ENCODE results near the gene PPP2R1B.

Gene PPP2R1B

DNA sequence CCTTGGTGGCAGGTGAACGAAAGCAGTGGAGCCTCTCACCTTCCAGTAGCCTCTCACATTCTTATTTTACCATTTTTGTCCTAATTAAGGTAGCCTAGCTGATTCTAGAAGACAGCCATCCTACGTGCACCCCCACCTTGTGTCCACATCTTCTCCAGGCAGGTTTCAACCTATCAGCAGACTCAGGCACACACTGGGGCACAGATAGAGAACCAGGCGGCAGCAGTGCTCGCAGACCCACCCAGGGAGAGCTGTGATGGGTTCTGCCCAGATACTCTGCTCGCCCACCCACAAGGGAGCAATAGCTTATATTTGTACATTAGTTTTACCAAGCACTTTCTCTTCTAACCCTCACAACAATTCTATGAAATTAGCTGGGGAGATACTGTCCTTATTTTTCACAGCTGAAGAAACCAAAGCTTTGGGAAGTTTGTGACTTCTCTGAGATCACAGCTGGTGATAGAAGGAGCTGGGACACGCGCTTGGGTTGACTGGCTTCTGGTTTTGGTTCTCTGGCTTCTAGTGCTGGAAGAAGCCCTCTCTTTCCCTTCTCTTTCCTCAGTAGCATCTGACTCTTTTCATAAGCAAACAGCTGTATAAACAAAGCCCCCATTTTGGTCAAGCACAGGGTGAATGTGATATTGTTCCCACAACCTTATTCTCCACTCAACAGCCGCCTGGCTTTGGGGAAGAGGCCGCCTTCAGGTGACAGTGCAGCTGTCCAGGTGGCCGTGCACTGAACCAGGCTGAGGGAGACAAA is 36.9 kb downstream of the PPP2R1B start:
- Histone ChIP-seq H3K4me1 (ENCODE audit: control insufficient read depth in 2 of 2, insufficient read depth in 2 of 2, low read length in 2 of 2) (peaks cover 5 to 15% of the 10 kb centered on the region in 2 donors), H3K36me3 (ENCODE audit: control insufficient read depth in 2 of 2, insufficient read depth in 2 of 2, low read length in 2 of 2) (peaks cover 25 to 32% of the 10 kb centered on the region in 2 donors)

DNA sequence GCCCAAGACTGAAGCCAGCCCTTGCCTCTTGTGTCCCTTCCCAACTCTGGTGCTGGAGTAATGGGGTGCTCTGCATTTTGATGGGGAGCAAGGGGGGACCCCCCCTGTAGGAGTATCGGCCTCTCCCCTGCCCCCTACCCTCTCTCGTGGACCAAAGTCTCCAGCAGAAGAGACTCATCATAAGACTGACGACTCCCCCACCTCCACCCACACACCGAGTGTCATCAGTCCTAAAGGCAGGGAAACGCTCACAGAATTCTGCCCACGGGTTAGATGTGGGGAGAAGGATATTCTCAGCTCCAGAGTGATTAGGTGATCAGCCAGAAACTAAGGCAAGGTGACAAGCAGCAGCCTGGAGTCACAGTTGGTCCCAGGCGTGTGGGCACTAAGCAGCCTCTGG is 38.8 kb downstream of the PPP2R1B start:
- H3K27me3 ChIP-seq (ENCODE audit: control insufficient read depth in 2 of 2, insufficient read depth in 2 of 2, low read length in 2 of 2): no peaks in the 10 kb centered on the region
- peaks cover 0 to 5% of the 10 kb centered on the region in 2 donors for H3K4me1 ChIP-seq (ENCODE audit: control insufficient read depth in 2 of 2, insufficient read depth in 2 of 2, low read length in 2 of 2)
- no peak overlapping the region for H3K9ac ChIP-seq (ENCODE audit: low read depth in 1 of 2, low read length in 2 of 2)
- no peak overlapping the region for H3K27ac ChIP-seq (ENCODE audit: low read depth in 2 of 2, low read length in 2 of 2)
- H3K36me3 ChIP-seq (ENCODE audit: control insufficient read depth in 2 of 2, insufficient read depth in 2 of 2, low read length in 2 of 2): peaks cover 41 to 49% of the 10 kb centered on the region in 2 donors
- H3K9me3 ChIP-seq (ENCODE audit: control insufficient read depth in 2 of 2, low read length in 2 of 2): no peaks in the 10 kb centered on the region
- H3K4me3 ChIP-seq (ENCODE audit: low read length in 2 of 2): no peak overlapping the region

More for the DNA sequence above, 36.9 kb downstream of the PPP2R1B start:
- H3K4me3 ChIP-seq (ENCODE audit: low read length in 2 of 2): no peak overlapping the region
- H3K9me3 ChIP-seq (ENCODE audit: control insufficient read depth in 2 of 2, low read length in 2 of 2): no peaks in the 10 kb centered on the region
- no peaks in the 10 kb centered on the region for H3K27me3 ChIP-seq (ENCODE audit: control insufficient read depth in 2 of 2, insufficient read depth in 2 of 2, low read length in 2 of 2)
- peak overlapping the region in 1 of 2 donors; percentile 21 for H3K27ac ChIP-seq (ENCODE audit: low read depth in 2 of 2, low read length in 2 of 2)
- no peak overlapping the region for H3K9ac ChIP-seq (ENCODE audit: low read depth in 1 of 2, low read length in 2 of 2)

DNA sequence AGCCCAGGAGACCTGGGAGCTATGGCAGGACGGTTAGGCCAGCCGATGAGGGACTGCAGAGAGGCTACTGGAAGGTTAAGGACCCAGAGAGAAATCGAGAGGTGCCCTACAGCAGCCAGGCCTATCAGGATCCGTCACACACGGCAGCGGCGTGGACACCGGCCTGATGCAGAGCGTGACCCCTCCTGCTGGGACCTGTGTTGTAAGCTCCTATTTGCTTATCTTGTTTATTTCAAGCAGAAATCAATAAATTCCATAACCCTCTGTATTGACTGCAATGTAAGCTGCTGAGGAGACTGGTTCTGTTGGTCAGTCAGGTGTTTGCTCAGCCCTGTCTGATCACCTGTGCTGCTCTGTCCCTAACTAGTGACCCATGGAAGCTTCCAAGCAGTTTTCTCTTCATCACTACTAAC is 39.9 kb downstream of the PPP2R1B start:
- Histone ChIP-seq H3K9ac (ENCODE audit: low read depth in 1 of 2, low read length in 2 of 2) (no peak overlapping the region), H3K4me3 (ENCODE audit: low read length in 2 of 2) (no peak overlapping the region), H3K27me3 (ENCODE audit: control insufficient read depth in 2 of 2, insufficient read depth in 2 of 2, low read length in 2 of 2) (no peaks in the 10 kb centered on the region), H3K4me1 (ENCODE audit: control insufficient read depth in 2 of 2, insufficient read depth in 2 of 2, low read length in 2 of 2) (peaks cover 0 to 2% of the 10 kb centered on the region in 2 donors), H3K9me3 (ENCODE audit: control insufficient read depth in 2 of 2, low read length in 2 of 2) (no peaks in the 10 kb centered on the region), H3K36me3 (ENCODE audit: control insufficient read depth in 2 of 2, insufficient read depth in 2 of 2, low read length in 2 of 2) (peaks cover 53 to 60% of the 10 kb centered on the region in 2 donors), H3K27ac (ENCODE audit: low read depth in 2 of 2, low read length in 2 of 2) (no peak overlapping the region)

DNA sequence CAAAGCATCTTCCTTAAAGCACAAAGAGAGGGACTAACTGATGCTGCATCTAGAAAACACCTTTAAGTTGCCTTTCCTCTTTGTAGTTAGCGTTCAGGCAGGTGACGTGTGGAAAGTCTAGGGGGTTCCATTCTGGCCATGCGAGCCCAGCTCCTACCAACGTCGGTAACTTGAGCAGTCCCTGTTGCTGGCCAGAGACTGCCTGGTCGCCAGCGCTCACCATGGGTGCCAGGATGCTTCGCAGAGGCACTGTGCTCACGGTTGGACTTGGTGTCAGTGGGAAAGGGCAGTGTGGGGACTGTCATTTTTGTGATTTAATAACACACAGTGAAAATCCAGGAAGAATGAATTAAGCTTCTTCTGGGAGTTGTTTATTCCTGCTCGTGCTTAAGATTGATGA is 40.6 kb downstream of the PPP2R1B start:
- Histone ChIP-seq H3K9me3 (ENCODE audit: control insufficient read depth in 2 of 2, low read length in 2 of 2) (no peaks in the 10 kb centered on the region), H3K4me1 (ENCODE audit: control insufficient read depth in 2 of 2, insufficient read depth in 2 of 2, low read length in 2 of 2) (no peaks in the 10 kb centered on the region), H3K9ac (ENCODE audit: low read depth in 1 of 2, low read length in 2 of 2) (no peak overlapping the region), H3K27ac (ENCODE audit: low read depth in 2 of 2, low read length in 2 of 2) (no peak overlapping the region), H3K36me3 (ENCODE audit: control insufficient read depth in 2 of 2, insufficient read depth in 2 of 2, low read length in 2 of 2) (peaks cover 59 to 67% of the 10 kb centered on the region in 2 donors), H3K27me3 (ENCODE audit: control insufficient read depth in 2 of 2, insufficient read depth in 2 of 2, low read length in 2 of 2) (no peaks in the 10 kb centered on the region), H3K4me3 (ENCODE audit: low read length in 2 of 2) (no peak overlapping the region)

DNA sequence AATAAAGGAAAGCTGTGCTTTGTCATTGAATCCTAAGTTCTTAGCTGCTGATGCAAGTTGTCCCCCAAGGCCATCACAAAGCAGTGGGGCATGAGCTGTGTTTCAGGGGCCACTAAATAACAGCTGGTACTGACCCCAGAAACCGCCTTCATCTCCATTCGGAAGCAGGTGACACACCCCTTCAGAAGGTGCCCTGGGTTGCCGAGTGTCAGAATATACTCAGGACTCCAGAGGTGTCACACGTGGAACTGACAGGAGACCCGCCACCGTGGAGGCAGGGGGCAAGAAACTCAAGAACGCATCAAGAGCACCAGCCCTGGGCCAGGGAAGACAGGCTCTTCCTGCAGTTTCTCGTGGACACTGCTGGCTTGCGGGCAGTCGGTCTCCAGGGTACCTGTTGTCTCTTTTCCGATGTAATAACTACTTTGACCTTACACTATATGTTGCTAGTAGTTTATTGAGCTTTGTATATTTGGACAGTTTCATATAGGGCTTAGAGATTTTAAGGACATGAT is 41.5 kb downstream of the PPP2R1B start:
- Histone ChIP-seq H3K9ac (ENCODE audit: low read depth in 1 of 2, low read length in 2 of 2) (no peak overlapping the region), H3K4me3 (ENCODE audit: low read length in 2 of 2) (no peak overlapping the region), H3K36me3 (ENCODE audit: control insufficient read depth in 2 of 2, insufficient read depth in 2 of 2, low read length in 2 of 2) (peaks cover 68 to 76% of the 10 kb centered on the region in 2 donors), H3K27ac (ENCODE audit: low read depth in 2 of 2, low read length in 2 of 2) (no peak overlapping the region), H3K9me3 (ENCODE audit: control insufficient read depth in 2 of 2, low read length in 2 of 2) (no peaks in the 10 kb centered on the region), H3K27me3 (ENCODE audit: control insufficient read depth in 2 of 2, insufficient read depth in 2 of 2, low read length in 2 of 2) (no peaks in the 10 kb centered on the region), H3K4me1 (ENCODE audit: control insufficient read depth in 2 of 2, insufficient read depth in 2 of 2, low read length in 2 of 2) (no peaks in the 10 kb centered on the region)

DNA sequence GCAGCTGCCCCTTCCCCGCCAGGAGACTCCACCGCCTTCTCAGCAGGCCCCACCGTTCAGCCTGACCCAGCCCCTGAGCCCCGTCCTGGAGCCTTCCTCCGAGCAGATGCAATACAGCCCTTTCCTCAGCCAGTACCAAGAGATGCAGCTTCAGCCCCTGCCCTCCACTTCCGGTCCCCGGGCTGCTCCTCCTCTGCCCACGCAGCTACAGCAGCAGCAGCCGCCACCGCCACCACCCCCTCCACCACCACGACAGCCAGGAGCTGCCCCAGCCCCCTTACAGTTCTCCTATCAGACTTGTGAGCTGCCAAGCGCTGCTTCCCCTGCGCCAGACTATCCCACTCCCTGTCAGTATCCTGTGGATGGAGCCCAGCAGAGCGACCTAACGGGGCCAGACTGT is 42.6 kb downstream of the PPP2R1B start:
- Histone ChIP-seq H3K9ac (ENCODE audit: low read depth in 1 of 2, low read length in 2 of 2) (no peak overlapping the region), H3K36me3 (ENCODE audit: control insufficient read depth in 2 of 2, insufficient read depth in 2 of 2, low read length in 2 of 2) (peaks cover 70 to 78% of the 10 kb centered on the region in 2 donors), H3K9me3 (ENCODE audit: control insufficient read depth in 2 of 2, low read length in 2 of 2) (no peaks in the 10 kb centered on the region), H3K4me3 (ENCODE audit: low read length in 2 of 2) (no peak overlapping the region), H3K27me3 (ENCODE audit: control insufficient read depth in 2 of 2, insufficient read depth in 2 of 2, low read length in 2 of 2) (no peaks in the 10 kb centered on the region), H3K4me1 (ENCODE audit: control insufficient read depth in 2 of 2, insufficient read depth in 2 of 2, low read length in 2 of 2) (peaks cover 3 to 4% of the 10 kb centered on the region in 2 donors), H3K27ac (ENCODE audit: low read depth in 2 of 2, low read length in 2 of 2) (no peak overlapping the region)

DNA sequence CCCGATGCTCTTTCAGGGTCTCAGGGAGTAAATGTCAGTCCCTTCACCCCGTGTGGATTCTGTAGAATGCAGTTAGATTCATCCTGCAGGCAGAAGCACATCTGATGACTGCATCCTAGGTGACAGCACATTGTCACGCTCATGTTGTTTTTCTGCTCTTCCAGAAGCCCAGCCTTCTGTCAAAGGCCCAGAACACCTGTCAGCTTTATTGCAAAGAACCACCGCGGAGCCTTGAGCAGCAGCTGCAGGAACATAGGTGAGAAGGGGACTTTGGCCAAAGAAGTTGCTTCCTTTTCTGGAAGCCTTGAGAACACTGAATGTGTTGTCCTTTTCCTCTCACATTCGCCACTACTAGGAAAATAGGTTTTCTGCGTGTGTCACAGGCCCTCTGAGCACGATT is 43.7 kb downstream of the PPP2R1B start:
- Histone ChIP-seq H3K27me3 (ENCODE audit: control insufficient read depth in 2 of 2, insufficient read depth in 2 of 2, low read length in 2 of 2) (no peaks in the 10 kb centered on the region), H3K9ac (ENCODE audit: low read depth in 1 of 2, low read length in 2 of 2) (no peak overlapping the region), H3K36me3 (ENCODE audit: control insufficient read depth in 2 of 2, insufficient read depth in 2 of 2, low read length in 2 of 2) (peaks cover 70 to 74% of the 10 kb centered on the region in 2 donors), H3K27ac (ENCODE audit: low read depth in 2 of 2, low read length in 2 of 2) (no peak overlapping the region), H3K9me3 (ENCODE audit: control insufficient read depth in 2 of 2, low read length in 2 of 2) (no peaks in the 10 kb centered on the region), H3K4me1 (ENCODE audit: control insufficient read depth in 2 of 2, insufficient read depth in 2 of 2, low read length in 2 of 2) (peaks cover 9 to 12% of the 10 kb centered on the region in 2 donors), H3K4me3 (ENCODE audit: low read length in 2 of 2) (no peak overlapping the region)

DNA sequence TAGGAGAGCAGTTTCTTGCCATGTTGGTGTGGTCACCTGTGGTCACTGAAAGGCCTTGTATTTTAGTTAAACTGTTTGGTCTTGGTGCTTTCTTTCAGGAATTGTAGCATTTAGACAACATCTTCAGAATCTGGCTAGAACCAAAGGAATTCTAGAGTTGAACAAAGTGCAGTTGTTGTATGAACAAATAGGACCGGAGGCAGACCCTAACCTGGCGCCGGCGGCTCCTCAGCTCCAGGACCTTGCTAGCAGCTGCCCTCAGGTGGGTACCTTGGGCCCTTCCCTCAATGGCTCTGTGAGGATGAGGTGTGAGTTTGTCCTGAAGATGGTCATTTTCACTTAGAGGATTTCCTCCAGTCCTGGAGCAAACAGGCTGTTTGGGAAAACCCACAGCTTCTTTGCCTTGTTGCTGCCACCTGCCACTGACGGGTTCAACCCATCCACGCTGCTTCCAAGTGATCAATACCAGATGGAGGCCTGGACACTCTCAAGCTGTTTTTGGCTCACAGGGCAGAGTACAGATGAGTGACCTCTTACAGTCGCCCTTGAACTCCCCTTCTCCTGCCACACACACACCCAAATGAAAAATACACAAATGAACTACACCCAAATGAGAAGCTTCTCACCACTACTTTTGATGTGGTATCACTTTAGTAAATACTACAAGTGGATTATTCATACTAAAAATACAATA is 45.2 kb downstream of the PPP2R1B start:
- Histone ChIP-seq H3K4me3 (ENCODE audit: low read length in 2 of 2) (no peak overlapping the region), H3K9ac (ENCODE audit: low read depth in 1 of 2, low read length in 2 of 2) (no peak overlapping the region), H3K9me3 (ENCODE audit: control insufficient read depth in 2 of 2, low read length in 2 of 2) (no peaks in the 10 kb centered on the region), H3K27ac (ENCODE audit: low read depth in 2 of 2, low read length in 2 of 2) (no peak overlapping the region), H3K4me1 (ENCODE audit: control insufficient read depth in 2 of 2, insufficient read depth in 2 of 2, low read length in 2 of 2) (peaks cover 9 to 12% of the 10 kb centered on the region in 2 donors), H3K36me3 (ENCODE audit: control insufficient read depth in 2 of 2, insufficient read depth in 2 of 2, low read length in 2 of 2) (peaks cover 59 to 61% of the 10 kb centered on the region in 2 donors), H3K27me3 (ENCODE audit: control insufficient read depth in 2 of 2, insufficient read depth in 2 of 2, low read length in 2 of 2) (no peaks in the 10 kb centered on the region)

DNA sequence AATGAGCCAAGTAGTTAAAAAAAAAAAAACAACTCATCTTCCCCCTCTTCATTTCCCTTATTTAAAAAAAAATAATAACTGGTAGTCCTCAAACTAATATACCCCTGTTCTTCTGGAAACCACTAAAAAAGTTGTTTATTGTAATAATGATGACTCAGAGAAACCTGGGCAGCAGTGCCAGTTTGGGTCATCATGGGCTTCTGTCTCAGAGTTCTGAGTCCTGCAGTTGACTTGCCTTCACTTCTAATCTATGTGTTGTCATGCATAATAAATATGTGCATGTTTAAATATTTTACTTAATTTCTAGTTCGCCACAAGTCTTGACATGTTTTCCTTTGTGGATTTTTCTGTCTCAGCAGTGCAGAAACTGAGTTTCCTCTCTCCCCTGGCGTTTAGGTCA is 46.8 kb downstream of the PPP2R1B start:
- H3K27ac ChIP-seq (ENCODE audit: low read depth in 2 of 2, low read length in 2 of 2): no peak overlapping the region
- no peaks in the 10 kb centered on the region for H3K9me3 ChIP-seq (ENCODE audit: control insufficient read depth in 2 of 2, low read length in 2 of 2)
- peaks cover 47 to 52% of the 10 kb centered on the region in 2 donors for H3K36me3 ChIP-seq (ENCODE audit: control insufficient read depth in 2 of 2, insufficient read depth in 2 of 2, low read length in 2 of 2)

DNA sequence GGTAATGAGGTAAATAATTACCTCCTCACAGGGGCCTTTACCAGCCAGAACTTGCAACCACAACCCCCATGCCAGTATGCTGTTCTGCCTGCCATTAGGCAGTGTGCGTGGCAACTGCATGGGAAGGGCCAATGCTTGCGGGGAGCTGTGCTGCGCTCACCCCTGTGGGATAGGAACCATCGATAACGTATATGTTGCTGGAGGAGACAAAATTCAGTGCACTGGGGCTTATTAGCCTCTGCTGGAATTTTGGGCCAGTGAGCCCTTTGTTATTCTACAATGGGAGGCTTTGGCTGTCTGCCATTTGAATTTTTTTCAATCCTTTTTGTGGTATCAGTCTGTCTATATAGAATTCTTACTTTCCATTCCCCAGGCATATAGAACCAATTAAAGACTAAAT is 47.3 kb downstream of the PPP2R1B start:
- Histone ChIP-seq H3K36me3 (ENCODE audit: control insufficient read depth in 2 of 2, insufficient read depth in 2 of 2, low read length in 2 of 2) (peaks cover 47 to 51% of the 10 kb centered on the region in 2 donors), H3K9ac (ENCODE audit: low read depth in 1 of 2, low read length in 2 of 2) (no peak overlapping the region)

More for the DNA sequence above, 46.8 kb downstream of the PPP2R1B start:
- Histone ChIP-seq H3K27me3 (ENCODE audit: control insufficient read depth in 2 of 2, insufficient read depth in 2 of 2, low read length in 2 of 2) (no peaks in the 10 kb centered on the region), H3K9ac (ENCODE audit: low read depth in 1 of 2, low read length in 2 of 2) (no peak overlapping the region), H3K4me3 (ENCODE audit: low read length in 2 of 2) (no peak overlapping the region), H3K4me1 (ENCODE audit: control insufficient read depth in 2 of 2, insufficient read depth in 2 of 2, low read length in 2 of 2) (peaks cover 9 to 12% of the 10 kb centered on the region in 2 donors)

More for the DNA sequence above, 47.3 kb downstream of the PPP2R1B start:
- Histone ChIP-seq H3K27me3 (ENCODE audit: control insufficient read depth in 2 of 2, insufficient read depth in 2 of 2, low read length in 2 of 2) (no peaks in the 10 kb centered on the region), H3K4me1 (ENCODE audit: control insufficient read depth in 2 of 2, insufficient read depth in 2 of 2, low read length in 2 of 2) (peaks cover 9 to 12% of the 10 kb centered on the region in 2 donors), H3K27ac (ENCODE audit: low read depth in 2 of 2, low read length in 2 of 2) (peak overlapping the region; percentile 7 to 39), H3K9me3 (ENCODE audit: control insufficient read depth in 2 of 2, low read length in 2 of 2) (no peaks in the 10 kb centered on the region), H3K4me3 (ENCODE audit: low read length in 2 of 2) (no peak overlapping the region)
